NCI-H69 (cell line): Measurements from ENCODE around the gene RTN4.
"Not testable (repeated sequence)": the region's sequence is repeated elsewhere in the genome, so short reads cannot be mapped to it uniquely, and the experiment has no call there.

Experiments
- DNase-seq: peaks from one replicate; lab custom pipeline; 2025; lab: John Stamatoyannopoulos, UW

RTN4 gene

DNA sequence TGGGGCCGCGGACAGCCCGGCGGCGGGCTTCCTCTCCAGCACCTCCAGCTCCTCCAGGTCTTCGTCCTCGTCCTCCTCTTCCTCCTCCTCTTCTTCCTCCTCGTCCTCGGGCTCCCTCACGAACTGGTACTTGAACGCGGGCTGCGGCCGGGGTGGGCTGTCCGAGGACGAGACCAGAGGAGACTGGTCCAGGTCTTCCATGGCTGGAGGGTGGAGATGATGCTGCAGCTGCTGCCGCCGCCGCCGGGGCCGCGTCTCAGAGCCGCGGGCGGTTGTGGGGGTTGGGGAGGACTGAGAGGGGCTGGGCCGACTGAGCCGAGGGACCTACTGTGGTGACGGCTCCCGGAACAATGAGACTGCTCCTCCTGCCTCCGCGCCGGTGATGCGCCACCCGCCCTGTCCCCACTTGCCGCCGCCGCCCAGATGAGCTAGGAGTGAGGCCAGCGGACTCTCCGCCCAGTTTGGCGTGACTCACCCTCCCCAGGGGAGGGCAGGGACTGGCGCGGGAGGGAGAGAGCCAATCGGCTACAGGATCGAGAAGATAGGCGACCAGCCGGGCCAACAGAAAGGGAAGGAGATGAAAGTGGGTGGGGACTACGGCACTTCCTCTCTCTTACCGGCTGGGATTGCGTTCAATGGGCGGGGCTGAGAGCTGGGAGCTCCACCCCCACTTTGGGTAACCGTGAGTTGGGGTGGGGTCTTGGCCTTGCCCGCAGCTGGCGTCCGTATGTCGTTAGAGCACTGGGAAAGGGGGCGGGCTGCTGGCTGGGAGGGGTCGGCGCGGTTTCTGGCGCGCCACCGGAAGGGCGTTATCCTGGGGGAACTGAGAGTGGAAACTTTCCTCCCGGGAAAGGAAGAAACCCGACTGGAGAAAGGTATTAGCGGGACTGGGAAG lies at the start of gene RTN4:
Gene RTN4 (minus strand): TSS at position 352 of the 895 bp plus-strand sequence. CDS start 151 bp downstream, at position 201.
- peak; percentile 99 for DNase-seq

- DNase-seq, result no peak
Observed at GRCh38 chr2:55099493-55099877, 49.2 kb upstream of the RTN4 start.

DNA sequence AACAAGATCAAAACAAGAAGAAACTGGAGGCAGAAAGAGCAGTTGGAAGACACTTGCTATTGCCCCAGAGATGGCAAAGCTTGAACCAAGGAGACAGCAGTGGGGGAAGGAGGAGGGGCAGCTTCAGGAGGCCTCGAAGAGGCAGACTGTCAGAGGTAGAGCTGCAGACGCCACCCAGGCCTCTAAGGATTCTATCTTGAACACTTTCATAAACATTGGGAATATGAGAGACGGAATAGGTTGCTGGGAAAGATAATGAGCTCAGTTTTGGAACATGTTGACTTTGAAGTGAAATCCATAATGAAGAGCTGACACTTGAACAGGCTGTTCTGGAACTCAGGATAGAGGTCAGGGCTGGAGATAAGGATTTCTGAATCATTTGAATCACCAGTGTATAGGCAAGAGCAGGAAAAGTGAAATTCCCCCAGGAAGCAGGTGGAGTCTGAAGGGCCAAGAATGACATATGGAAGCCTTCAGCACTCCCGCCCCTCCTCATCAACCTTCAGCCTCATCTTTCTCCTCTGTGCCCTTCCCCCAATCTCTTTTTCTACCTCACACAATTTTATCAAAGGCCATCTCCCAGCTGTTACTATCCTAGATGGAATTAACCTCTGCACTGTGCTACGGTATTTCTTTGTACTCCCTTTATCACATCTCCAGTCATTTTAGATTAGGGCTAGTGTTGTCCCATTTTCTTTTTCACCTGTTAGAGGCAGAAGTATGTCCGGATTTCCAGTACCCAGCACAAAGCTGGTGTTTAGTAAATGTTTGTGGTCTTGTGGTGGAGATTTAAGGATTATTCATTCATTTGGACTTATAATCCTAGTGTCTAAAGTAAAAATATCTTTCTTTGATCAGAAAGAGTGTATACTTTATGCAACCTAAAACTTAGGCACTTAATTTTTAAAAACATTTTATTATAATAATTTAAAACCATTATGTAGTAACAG lies 47.5 kb upstream of the RTN4 start:
- peak; percentile 58 for DNase-seq

DNA sequence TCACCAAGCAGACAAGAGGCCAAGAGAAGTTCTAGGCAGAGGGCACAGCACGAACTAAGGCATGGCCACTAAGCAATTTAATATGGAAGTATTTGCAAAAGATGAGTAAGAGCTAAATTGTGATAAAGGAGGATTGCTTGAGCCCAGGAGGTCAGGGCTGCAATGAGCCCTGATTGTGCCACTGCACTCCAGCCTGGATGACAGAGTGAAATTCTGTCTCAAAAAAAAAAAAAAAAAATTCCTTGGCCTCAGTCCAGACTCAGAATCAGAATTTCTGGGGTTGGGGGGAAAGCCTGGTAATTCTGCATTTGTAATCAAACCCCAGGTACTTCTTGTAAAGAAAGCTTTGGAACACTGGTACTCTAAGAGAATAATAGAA lies 46.8 kb upstream of the RTN4 start:
- no peak for DNase-seq

- DNase-seq, result no peak
Observed at GRCh38 chr2:55096586-55096985, 46.3 kb upstream of the RTN4 start.

DNA sequence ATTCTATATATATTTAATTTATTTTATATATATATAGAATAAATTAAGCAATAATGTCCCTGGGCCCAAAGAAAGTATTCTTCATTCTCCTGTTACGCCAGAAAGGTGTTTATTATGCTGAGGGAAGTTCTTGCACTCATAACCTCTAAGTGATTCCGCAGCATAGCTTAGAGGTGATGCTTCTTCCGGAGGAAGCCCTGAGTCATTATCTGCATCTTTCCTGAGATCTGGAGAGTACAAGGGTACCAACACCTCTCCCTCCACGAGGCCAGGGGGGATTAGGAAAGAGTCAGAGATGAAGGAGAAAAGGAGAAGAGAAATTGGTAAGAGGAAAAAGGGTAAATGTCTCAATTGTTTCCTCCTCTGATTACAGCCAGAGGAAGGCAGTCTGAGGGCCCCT lies 43.1 kb upstream of the RTN4 start:
- no peak for DNase-seq

- DNase-seq, result no peak
Observed at GRCh38 chr2:55092439-55092838, 42.2 kb upstream of the RTN4 start.

GRCh38 chr2:55091681-55092080 lies 41.4 kb upstream of the RTN4 start:
- DNase-seq, result not testable (repeated sequence)

- DNase-seq, result no peak
Observed at GRCh38 chr2:55090702-55091101, 40.5 kb upstream of the RTN4 start.

DNA sequence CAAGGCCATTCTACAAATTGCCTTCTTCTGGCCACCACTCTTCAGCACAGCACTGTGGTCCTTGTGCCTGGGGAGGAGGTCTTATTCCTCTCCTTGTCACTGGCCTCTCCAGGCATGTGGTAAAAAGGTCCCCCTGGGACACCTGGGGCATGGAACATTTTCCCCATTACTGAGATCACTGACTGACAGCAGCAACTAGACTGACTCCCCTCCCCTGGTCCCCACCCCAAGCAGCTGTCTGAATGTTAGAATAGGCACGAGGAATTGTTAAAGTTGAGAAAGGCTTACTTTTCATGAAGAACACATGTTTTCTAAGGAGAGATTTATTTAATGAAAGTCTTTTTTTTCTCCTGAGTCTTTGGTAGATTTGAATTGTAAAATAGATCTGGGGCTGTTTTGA lies 39.5 kb upstream of the RTN4 start:
- DNase-seq, result no peak

DNA sequence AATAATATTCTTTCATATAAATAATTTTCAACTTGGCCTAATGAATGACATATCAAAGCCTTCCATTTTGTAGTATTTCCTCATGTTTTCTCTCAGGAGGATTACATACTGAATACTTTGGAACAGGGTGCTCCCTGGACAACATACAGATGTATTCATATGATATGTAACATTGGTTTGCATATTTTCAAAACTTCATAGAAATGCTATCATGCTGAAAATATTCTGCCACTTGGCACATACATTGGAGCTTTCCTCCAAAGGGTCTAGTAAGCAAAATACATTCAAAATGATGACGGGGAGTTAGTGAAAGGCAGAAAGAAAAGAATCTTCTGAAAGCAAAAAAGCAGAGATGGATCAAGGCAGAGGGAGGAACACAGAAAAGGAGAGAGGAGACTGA lies 38.1 kb upstream of the RTN4 start:
- no peak for DNase-seq

DNA sequence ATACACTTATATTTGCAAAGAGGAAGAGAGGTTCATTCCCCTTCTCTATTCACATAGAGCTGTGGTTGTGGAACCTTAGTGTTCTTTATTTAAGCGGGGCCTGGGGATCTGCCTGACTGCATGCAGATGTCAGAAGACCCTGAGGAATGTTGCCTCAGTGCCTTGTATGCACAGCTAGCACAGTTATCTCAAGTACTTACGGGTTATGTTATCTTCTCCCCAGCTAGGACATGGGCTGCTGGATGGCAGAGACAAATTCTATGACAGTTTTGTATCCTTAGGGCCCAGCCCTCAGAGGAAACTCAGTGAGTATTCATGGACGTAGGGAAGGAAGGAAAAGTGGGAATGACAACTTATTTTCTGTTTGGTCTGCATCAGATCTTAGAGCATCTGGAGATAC lies 37.7 kb upstream of the RTN4 start:
- no peak for DNase-seq

GRCh38 chr2:55087501-55087900 lies 37.2 kb upstream of the RTN4 start:
- DNase-seq, result no peak

GRCh38 chr2:55085113-55086040 lies 35.1 kb upstream of the RTN4 start:
- no peak for DNase-seq

DNA sequence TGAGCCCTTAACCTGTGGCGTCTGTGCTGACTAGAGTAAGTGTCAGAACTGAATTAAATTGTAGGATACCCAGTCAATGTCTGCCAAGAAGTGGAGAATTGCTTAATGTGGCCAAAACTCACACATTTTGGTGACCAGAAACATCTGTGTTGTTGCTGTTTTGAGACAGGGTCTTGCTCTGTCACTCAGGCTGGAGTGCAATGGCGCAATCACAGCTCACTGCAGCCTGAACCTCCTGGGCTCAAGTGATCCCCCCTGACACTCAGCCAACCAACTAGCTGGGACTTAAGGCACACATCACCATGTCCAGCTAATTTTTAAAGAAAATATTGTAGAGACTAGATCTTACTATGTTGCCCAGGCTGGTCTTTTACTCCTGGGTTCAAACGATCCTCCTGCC lies 34.4 kb upstream of the RTN4 start:
- DNase-seq, result no peak

GRCh38 chr2:55080204-55080738 lies 30.0 kb upstream of the RTN4 start:
- DNase-seq, result no peak

- DNase-seq, result no peak
Observed at GRCh38 chr2:55078956-55079355, 28.7 kb upstream of the RTN4 start.

DNA sequence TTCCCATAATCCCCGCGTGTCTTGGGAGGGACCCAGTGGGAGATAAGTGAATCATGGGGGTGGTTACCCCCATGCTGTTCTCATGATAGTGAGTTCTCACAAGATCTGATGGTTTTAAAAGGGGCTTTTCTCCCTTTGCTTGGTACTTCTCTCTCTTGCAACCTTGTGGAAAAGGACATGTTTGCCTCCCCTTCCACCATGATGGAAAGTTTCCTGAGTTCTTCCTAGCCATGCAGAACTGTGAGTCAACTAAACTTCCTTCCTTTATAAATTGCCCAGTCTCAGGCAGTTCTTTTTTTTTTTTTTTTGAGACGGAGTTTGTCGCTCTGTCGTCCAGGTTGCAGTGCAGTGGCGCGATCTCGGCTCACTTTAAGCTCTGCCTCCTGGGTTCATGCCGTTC lies 26.5 kb upstream of the RTN4 start:
- DNase-seq, result no peak

GRCh38 chr2:55076019-55076418 lies 25.8 kb upstream of the RTN4 start:
- not testable (repeated sequence) for DNase-seq

- DNase-seq, result no peak
Observed at GRCh38 chr2:55073000-55073983, 23.0 kb upstream of the RTN4 start.
